WTC11 (cell line): Measurements from ENCODE around the gene PPP5C. TPM values are rescaled to one million over a fixed set of nuclear protein-coding genes. Genes with fewer than 3 reads are reported as not detected.
"Not testable (repeated sequence)": the region's sequence is repeated elsewhere in the genome, so short reads cannot be mapped to it uniquely, and the experiment has no call there.

Experiments
- ATAC-seq: fragments of 200-7000 bp; cut with Tn5 transposase; 2 replicates; pipeline ENCODE4 v1.10.0; 2021; ENCODE audit warnings: mild to moderate bottlenecking, moderate library complexity
- CTCF ChIA-PET: fragments of 300-600 bp; sonication (Branson Sonifier 250); formaldehyde crosslinking; loops from one replicate; lab custom pipeline; 2021; ENCODE audit warnings: antibody characterized with exemption; lab: Charles Lee
- POLR2A ChIA-PET: fragments of 350-600 bp; sonication (Branson Sonifier 250); formaldehyde crosslinking; loops from one replicate; lab custom pipeline; 2021; ENCODE audit warnings: antibody characterized with exemption; lab: Charles Lee
- DNase-seq: peaks from one replicate; pipeline ENCODE4 v3.0.0; 2021; ENCODE audit warnings: low spot score
- H3K27ac Mint-ChIP-seq: 2 replicates; pipeline ENCODE4 v1.8.0; 2021; ENCODE audit warnings: mixed read lengths
- H3K27me3 Mint-ChIP-seq: 2 replicates; pipeline ENCODE4 v1.8.0; 2021; ENCODE audit warnings: low read depth, mild to moderate bottlenecking, moderate library complexity, mixed read lengths
- H3K36me3 Mint-ChIP-seq: 2 replicates; pipeline ENCODE4 v1.8.0; 2021; ENCODE audit warnings: mixed read lengths
- H3K4me1 Mint-ChIP-seq: 2 replicates; pipeline ENCODE4 v1.8.0; 2022; ENCODE audit warnings: mixed read lengths
- H3K4me3 Mint-ChIP-seq: 2 replicates; pipeline ENCODE4 v1.8.0; 2021; ENCODE audit warnings: mild to moderate bottlenecking, moderate library complexity, mixed read lengths
- H3K9me3 Mint-ChIP-seq: 2 replicates; pipeline ENCODE4 v1.8.0; 2021; ENCODE audit warnings: mixed read lengths
- ATF1 ChIP-seq: sonication (generic); formaldehyde crosslinking; IDR thresholded peaks from 2 replicates; pipeline ENCODE4 v1.8.1; 2023; ENCODE audit warnings: mild to moderate bottlenecking, moderate library complexity, missing genetic modification reagents
- ATF6 ChIP-seq: sonication (generic); formaldehyde crosslinking; IDR thresholded peaks from 2 replicates; pipeline ENCODE4 v1.8.1; 2023; ENCODE audit warnings: mild to moderate bottlenecking, missing genetic modification reagents
- CREM ChIP-seq: sonication (generic); formaldehyde crosslinking; IDR thresholded peaks from 2 replicates; pipeline ENCODE4 v1.8.1; 2022; ENCODE audit warnings: mild to moderate bottlenecking, missing genetic modification reagents, moderate library complexity
- EMX1 ChIP-seq: fragments of 250-450 bp; sonication (Bioruptor Pico); IDR thresholded peaks from 2 replicates; pipeline ENCODE4 v1.8.0; 2021; ENCODE audit warnings: mild to moderate bottlenecking
- ESRRA ChIP-seq: sonication (generic); formaldehyde crosslinking; IDR thresholded peaks from 2 replicates; pipeline ENCODE4 v1.8.1; 2022; ENCODE audit warnings: mild to moderate bottlenecking, missing genetic modification reagents, borderline replicate concordance
- FOXJ3 ChIP-seq: sonication (generic); formaldehyde crosslinking; IDR thresholded peaks from 2 replicates; pipeline ENCODE4 v1.9.0; 2021; ENCODE audit warnings: missing genetic modification reagents, mild to moderate bottlenecking, borderline replicate concordance
- JUN ChIP-seq: sonication (generic); formaldehyde crosslinking; IDR thresholded peaks from 2 replicates; pipeline ENCODE4 v1.8.0; 2023; ENCODE audit warnings: mild to moderate bottlenecking, missing genetic modification reagents
- KAT7 ChIP-seq: sonication (generic); formaldehyde crosslinking; IDR thresholded peaks from 2 replicates; pipeline ENCODE4 v1.8.1; 2023; ENCODE audit warnings: missing genetic modification reagents, mild to moderate bottlenecking, borderline replicate concordance
- NFYB ChIP-seq: sonication (generic); formaldehyde crosslinking; conservative IDR thresholded peaks from 2 replicates; pipeline ENCODE4 v1.8.0; 2022; ENCODE audit warnings: low read depth, missing genetic modification reagents
- SP1 ChIP-seq: sonication (generic); formaldehyde crosslinking; conservative IDR thresholded peaks from 2 replicates; pipeline ENCODE4 v1.8.1; 2022; ENCODE audit warnings: missing genetic modification reagents
- ZBTB21 ChIP-seq: sonication (generic); formaldehyde crosslinking; IDR thresholded peaks from 2 replicates; pipeline ENCODE4 v1.8.1; 2023; ENCODE audit warnings: mild to moderate bottlenecking, missing genetic modification reagents, borderline replicate concordance
- ZNF232 ChIP-seq: sonication (generic); formaldehyde crosslinking; IDR thresholded peaks from 2 replicates; pipeline ENCODE4 v1.8.0; 2022; ENCODE audit warnings: mild to moderate bottlenecking, missing genetic modification reagents
- ZNF281 ChIP-seq: sonication (generic); formaldehyde crosslinking; IDR thresholded peaks from 2 replicates; pipeline ENCODE4 v1.8.0; 2023; ENCODE audit warnings: mild to moderate bottlenecking, missing genetic modification reagents
- ZNF423 ChIP-seq: fragments of 250-450 bp; sonication (Bioruptor Pico); IDR thresholded peaks from 2 replicates; pipeline ENCODE4 v2.1.2; 2022; ENCODE audit warnings: mild to moderate bottlenecking, moderate library complexity
- total RNA-seq: library from RNA; stranded (reverse); gene quantifications from 3 replicates; pipeline ENCODE4 v1.2.3, GENCODE V29; 2021
- TF ChIP-seq, protein P1 (sequence below): sonication (generic); formaldehyde crosslinking; IDR thresholded peaks from 2 replicates; pipeline ENCODE4 v1.8.0; 2022; ENCODE audit warnings: missing genetic modification reagents

PPP5C gene
- total RNA-seq, 1 experiment from 2014 or later = 107 TPM

DNA sequence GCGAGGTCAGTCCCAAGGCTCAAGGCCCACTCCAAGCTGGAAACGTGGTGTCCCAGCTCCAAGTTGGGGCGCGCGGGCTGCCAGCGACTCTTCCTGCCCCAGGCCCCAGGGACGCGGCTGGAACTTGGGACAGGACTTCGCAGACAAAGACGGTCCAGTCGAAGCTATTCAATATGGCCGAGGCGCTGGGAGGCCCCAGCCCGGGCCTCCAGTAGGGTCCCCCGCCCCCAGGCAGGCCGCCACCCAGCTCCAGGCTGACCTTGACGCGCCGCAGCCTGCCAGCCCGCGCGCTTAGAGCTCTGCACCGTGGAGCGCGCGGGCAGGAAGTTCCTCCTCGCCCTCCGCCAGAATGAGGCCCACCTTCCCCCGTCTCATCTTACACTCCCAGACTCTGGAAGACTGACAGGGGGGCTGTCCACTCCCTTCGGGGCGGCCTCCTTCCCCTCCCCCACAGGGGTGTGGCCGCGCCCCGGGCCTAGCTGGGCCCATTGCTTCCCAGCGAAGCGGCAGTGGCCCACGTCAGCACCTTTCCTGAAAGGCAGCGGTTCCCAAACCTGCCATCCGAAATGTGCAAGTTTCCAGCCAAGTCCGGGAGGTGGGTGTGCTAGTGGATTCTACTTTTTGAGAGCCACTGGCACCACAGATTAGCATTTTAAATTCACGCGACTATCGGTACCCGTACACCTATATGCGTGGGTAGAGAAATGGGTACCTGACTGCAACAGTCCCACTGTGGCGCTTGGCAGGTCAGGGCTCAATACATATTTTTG is 66.6 kb downstream of the PPP5C start, which contains the start of gene CCDC8 (continued):
- TF ChIP-seq, protein P1, sequence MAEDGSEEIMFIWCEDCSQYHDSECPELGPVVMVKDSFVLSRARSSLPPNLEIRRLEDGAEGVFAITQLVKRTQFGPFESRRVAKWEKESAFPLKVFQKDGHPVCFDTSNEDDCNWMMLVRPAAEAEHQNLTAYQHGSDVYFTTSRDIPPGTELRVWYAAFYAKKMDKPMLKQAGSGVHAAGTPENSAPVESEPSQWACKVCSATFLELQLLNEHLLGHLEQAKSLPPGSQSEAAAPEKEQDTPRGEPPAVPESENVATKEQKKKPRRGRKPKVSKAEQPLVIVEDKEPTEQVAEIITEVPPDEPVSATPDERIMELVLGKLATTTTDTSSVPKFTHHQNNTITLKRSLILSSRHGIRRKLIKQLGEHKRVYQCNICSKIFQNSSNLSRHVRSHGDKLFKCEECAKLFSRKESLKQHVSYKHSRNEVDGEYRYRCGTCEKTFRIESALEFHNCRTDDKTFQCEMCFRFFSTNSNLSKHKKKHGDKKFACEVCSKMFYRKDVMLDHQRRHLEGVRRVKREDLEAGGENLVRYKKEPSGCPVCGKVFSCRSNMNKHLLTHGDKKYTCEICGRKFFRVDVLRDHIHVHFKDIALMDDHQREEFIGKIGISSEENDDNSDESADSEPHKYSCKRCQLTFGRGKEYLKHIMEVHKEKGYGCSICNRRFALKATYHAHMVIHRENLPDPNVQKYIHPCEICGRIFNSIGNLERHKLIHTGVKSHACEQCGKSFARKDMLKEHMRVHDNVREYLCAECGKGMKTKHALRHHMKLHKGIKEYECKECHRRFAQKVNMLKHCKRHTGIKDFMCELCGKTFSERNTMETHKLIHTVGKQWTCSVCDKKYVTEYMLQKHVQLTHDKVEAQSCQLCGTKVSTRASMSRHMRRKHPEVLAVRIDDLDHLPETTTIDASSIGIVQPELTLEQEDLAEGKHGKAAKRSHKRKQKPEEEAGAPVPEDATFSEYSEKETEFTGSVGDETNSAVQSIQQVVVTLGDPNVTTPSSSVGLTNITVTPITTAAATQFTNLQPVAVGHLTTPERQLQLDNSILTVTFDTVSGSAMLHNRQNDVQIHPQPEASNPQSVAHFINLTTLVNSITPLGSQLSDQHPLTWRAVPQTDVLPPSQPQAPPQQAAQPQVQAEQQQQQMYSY (CRISPR knock-in tag) = no peak
- TF ChIP-seq JUN (no peak; the same call in 1 of the 2 replicates), CREM (CRISPR knock-in tag) (no peak), ATF1 (CRISPR knock-in tag) (no peak), ZNF232 (CRISPR knock-in tag) (no peak), ZNF423 (no peak), ESRRA (CRISPR knock-in tag) (no peak; the same call in 1 of the 2 replicates), NFYB (CRISPR knock-in tag) (peak; percentile 89), KAT7 (CRISPR knock-in tag) (no peak), ATF6 (CRISPR knock-in tag) (no peak), FOXJ3 (CRISPR knock-in tag) (no peak), EMX1 (CRISPR knock-in tag) (no peak), ZBTB21 (peak; percentile 78; the same call in 1 of the 2 replicates)

GRCh38 chr19:46414899-46415298 is 68.0 kb downstream of the PPP5C start:
- CTCF ChIA-PET = interaction anchor here (0.9 to 1.5 kb wide), 3 partner anchors 10 to 11 kb away, joined by 3 to 6 read pairs (median 4); no protein-coding TSS in a partner anchor
- peaks cover 13% of the 10 kb centered on the region for H3K36me3 Mint-ChIP-seq
- H3K4me1 Mint-ChIP-seq = peaks cover 47% of the 10 kb centered on the region
- H3K27me3 Mint-ChIP-seq, ATAC-seq, H3K9me3 Mint-ChIP-seq, DNase-seq, H3K27ac Mint-ChIP-seq, POLR2A ChIA-PET: not testable (repeated sequence)
- H3K4me3 Mint-ChIP-seq = peak overlapping the region; percentile 95; the same call in 1 of the 2 replicates

DNA sequence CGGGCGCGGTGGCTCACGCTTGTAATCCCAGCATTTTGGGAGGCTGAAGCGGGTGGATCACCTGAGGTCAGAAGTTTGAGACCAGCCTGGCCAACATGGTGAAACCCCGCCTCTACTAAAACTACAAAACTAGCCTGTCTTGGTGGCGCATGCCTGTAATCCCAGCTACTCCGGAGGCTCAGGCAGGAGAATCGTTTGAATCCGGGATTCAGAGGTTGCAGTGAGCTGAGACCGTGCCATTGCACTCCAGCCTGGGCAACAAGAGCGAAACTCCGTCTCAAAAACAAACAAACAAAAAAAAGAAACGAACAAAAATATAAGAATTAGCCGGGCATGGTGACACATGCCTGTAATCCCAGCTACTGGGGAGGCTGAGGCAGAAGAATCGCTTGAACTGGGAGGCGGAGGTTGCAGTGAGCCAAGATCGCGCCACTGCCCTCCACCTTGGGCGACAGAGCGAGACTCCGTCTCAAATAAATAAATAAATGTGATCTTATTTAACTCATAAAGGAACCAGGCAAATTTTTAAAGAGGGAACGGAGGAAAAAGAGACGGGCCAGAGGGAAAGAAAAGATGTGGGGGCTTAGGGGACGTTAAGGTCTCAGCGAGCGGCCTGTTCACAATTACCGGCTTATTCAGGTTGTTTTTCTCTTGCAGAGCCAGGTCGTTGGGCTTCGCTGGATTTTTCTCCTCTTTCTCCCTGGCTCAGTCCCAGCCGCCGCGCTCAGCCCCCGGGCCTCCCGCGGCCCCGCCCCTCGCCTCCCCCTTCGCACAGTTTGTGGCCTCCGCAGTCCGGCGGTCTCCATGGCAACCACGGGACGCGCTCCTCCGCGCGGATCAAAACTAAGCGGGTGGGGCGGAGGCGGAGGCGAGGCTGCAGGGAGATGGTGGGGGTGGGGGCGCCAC is 69.2 kb downstream of the PPP5C start:
- DNase-seq (peak; percentile 97), ATAC-seq (peak; percentile 61)
- not testable (repeated sequence) for H3K9me3 Mint-ChIP-seq, H3K36me3 Mint-ChIP-seq, H3K27me3 Mint-ChIP-seq
- Mint-ChIP-seq H3K4me1 (peaks cover 42% of the 10 kb centered on the region), H3K4me3 (peak overlapping the region; percentile 74), H3K27ac (peak overlapping the region; percentile 98)
- POLR2A ChIA-PET = interaction anchor here (0.7 to 1.0 kb wide), 2 partner anchors 10 to 11 kb away, joined by 3 to 4 read pairs; no protein-coding TSS in a partner anchor
- CTCF ChIA-PET = interaction anchor here (1.4 to 2.1 kb wide), 5 partner anchors 10 to 113 kb away, joined by 4 to 6 read pairs (median 6); no protein-coding TSS in a partner anchor
- TF ChIP-seq ZNF281 (peak; percentile 41; the same call in 1 of the 2 replicates), ZBTB21 (peak; percentile 35; the same call in 1 of the 2 replicates), SP1 (CRISPR knock-in tag) (peak; percentile 48; the same call in 1 of the 2 replicates)
